Liver (tissue), 9 donors: ENCODE measurements around the gene CYTH2. TPM values are rescaled to one million over a fixed set of nuclear protein-coding genes. Genes with fewer than 3 reads are reported as not detected.

Experiments used
- DNase-seq: peaks from one replicate; pipeline ENCODE4 v3.0.0-alpha.2; 2017; ENCODE audit warnings: low spot score
- H3K27ac ChIP-seq, 2 donors: one replicate each; pipeline ENCODE4 v1.7.0; 2013; ENCODE audit warnings: inconsistent platforms in 2 of 2, low read length in 2 of 2, control low read depth in 1 of 2, low read depth in 1 of 2, mild to moderate bottlenecking in 1 of 2
- H3K27me3 ChIP-seq, 4 donors: one replicate each; pipeline versions ENCODE4 v1.6.1 to v1.7.0; 2013; ENCODE audit warnings: low read length in 3 of 4, inconsistent platforms in 1 of 4, mild to moderate bottlenecking in 1 of 4, moderate library complexity in 1 of 4; ENCODE audit not compliant: control insufficient read depth in 4 of 4, insufficient read depth in 4 of 4
- H3K36me3 ChIP-seq, 4 donors: one replicate each; pipeline versions ENCODE4 v1.6.1 to v1.7.0; 2013; ENCODE audit warnings: low read length in 3 of 4, mild to moderate bottlenecking in 3 of 4, low read depth in 1 of 4, moderate library complexity in 1 of 4; ENCODE audit not compliant: control insufficient read depth in 4 of 4, insufficient read depth in 3 of 4
- H3K4me1 ChIP-seq, 4 donors: one replicate each; pipeline versions ENCODE4 v1.6.1 to v1.7.0; 2013; ENCODE audit warnings: low read length in 3 of 4, mild to moderate bottlenecking in 3 of 4, moderate library complexity in 1 of 4; ENCODE audit not compliant: control insufficient read depth in 4 of 4, insufficient read depth in 4 of 4
- H3K4me3 ChIP-seq, 3 donors: one replicate each; pipeline versions ENCODE4 v1.6.1 to v1.7.0; 2013; ENCODE audit warnings: low read length in 3 of 3, control low read depth in 1 of 3, low read depth in 1 of 3, mild to moderate bottlenecking in 1 of 3
- H3K9ac ChIP-seq, 2 donors: one replicate each; pipeline ENCODE4 v1.7.0; 2013; ENCODE audit warnings: low read length in 2 of 2, mild to moderate bottlenecking in 2 of 2, moderate library complexity in 2 of 2, control low read depth in 1 of 2, low read depth in 1 of 2
- H3K9me3 ChIP-seq, 4 donors: one replicate each; pipeline versions ENCODE4 v1.6.1 to v1.7.0; 2013; ENCODE audit warnings: low read length in 3 of 4; ENCODE audit not compliant: control insufficient read depth in 4 of 4
- ATF3 ChIP-seq: IDR thresholded peaks from 2 replicates; pipeline ENCODE4 v1.6.1; 2016; ENCODE audit warnings: antibody characterized with exemption
- EGR1 ChIP-seq, 2 donors: IDR thresholded peaks; 2 replicates each; pipeline ENCODE4 v1.6.1; 2016 to 2018; ENCODE audit warnings: antibody characterized with exemption in 2 of 2, low read depth in 2 of 2
- FOXA2 ChIP-seq: IDR thresholded peaks from 2 replicates; pipeline ENCODE4 v1.6.1; 2016; ENCODE audit warnings: antibody characterized with exemption
- GABPA ChIP-seq, 2 donors: IDR thresholded peaks in 1 of 2; conservative IDR thresholded peaks in 1 of 2; 2 replicates each; pipeline ENCODE4 v1.6.1; 2016; ENCODE audit warnings: antibody characterized with exemption in 2 of 2, mild to moderate bottlenecking in 1 of 2, moderate library complexity in 1 of 2
- HNF4G ChIP-seq: IDR thresholded peaks from 2 replicates; pipeline ENCODE4 v1.6.1; 2016; ENCODE audit warnings: antibody characterized with exemption
- RXRA ChIP-seq, 2 donors: IDR thresholded peaks; 2 replicates each; pipeline ENCODE4 v1.6.1; 2017 to 2018; ENCODE audit warnings: antibody characterized with exemption in 2 of 2, mild to moderate bottlenecking in 1 of 2
- SP1 ChIP-seq: IDR thresholded peaks from 2 replicates; pipeline ENCODE4 v1.6.1; 2018; ENCODE audit warnings: antibody characterized with exemption, mild to moderate bottlenecking
- YY1 ChIP-seq: IDR thresholded peaks from 2 replicates; pipeline ENCODE4 v1.6.1; 2016; ENCODE audit warnings: antibody characterized with exemption, mild to moderate bottlenecking
- WGBS: extraction: QIAGEN DNeasy Blood & Tissue Kit; methylation state at CpG from one replicate; pipeline ENCODE4 v1.1.7; 2013; 5-methylcytosine and 5-hydroxymethylcytosine counted together
- polyA plus RNA-seq, 2 donors: library from polyadenylated mRNA; stranded (reverse) in 1 of 2; unstranded in 1 of 2; fragments of 200-250 nt in 1 of 2; fragments of >200 nt in 1 of 2; fragmentation: Nextera tagmentation in 1 of 2; extraction: Ambion mirVana in 1 of 2; gene quantifications; one replicate each; pipeline versions ENCODE4 v1.2.1 to v1.2.3, GENCODE V29; 2013 to 2015
- total RNA-seq, 2 donors: library from RNA; depleted of rRNA; stranded (reverse); fragments of >200 nt; gene quantifications; one replicate each; pipeline ENCODE4 v1.2.3, GENCODE V29; 2014
- TF ChIP-seq, protein P1 (sequence below): IDR thresholded peaks from 2 replicates; pipeline ENCODE4 v1.6.1; 2016; ENCODE audit warnings: antibody characterized with exemption, mild to moderate bottlenecking
- TF ChIP-seq, protein P2 (sequence below): IDR thresholded peaks from 2 replicates; pipeline ENCODE4 v1.6.1; 2016; ENCODE audit warnings: antibody characterized with exemption
- donor health status: healthy.
- donor health status: healthy.
- donor health status: healthy.
- donor health status: healthy.
- donor health status: healthy.

CYTH2 gene
- total and polyA plus RNA-seq, 4 donors = 13.0 to 16.9 (median 13.2) TPM

GRCh38 chr19:48452289-48453190 lies 16.6 kb upstream of the CYTH2 start:
- WGBS = 92% methylated on average over 33 of the region's 33 CpGs
- Histone ChIP-seq H3K36me3 (peaks cover 23 to 73% (median 33%) of the 10 kb centered on the region in 4 donors), H3K9me3 (no peaks in the 10 kb centered on the region), H3K9ac (no peak overlapping the region), H3K27me3 (no peaks in the 10 kb centered on the region), H3K4me3 (no peak overlapping the region), H3K4me1 (peaks cover 0 to 6% (median 5%) of the 10 kb centered on the region in 4 donors), H3K27ac (no peak overlapping the region)
- no peak for DNase-seq
- TF ChIP-seq EGR1 (IDR thresholded peaks at IDR 0.05; ENCODE audit: low read depth in 2 of 2) (no peak), ATF3 (no peak), HNF4G (no peak), FOXA2 (no peak), YY1 (no peak), SP1 (no peak), RXRA (IDR thresholded peaks at IDR 0.05) (no peak), GABPA (IDR thresholded peaks at IDR 0.05 in 1 of 2, conservative IDR thresholded peaks at IDR 0.05 in 1 of 2) (no peak)
- TF ChIP-seq, protein P1, sequence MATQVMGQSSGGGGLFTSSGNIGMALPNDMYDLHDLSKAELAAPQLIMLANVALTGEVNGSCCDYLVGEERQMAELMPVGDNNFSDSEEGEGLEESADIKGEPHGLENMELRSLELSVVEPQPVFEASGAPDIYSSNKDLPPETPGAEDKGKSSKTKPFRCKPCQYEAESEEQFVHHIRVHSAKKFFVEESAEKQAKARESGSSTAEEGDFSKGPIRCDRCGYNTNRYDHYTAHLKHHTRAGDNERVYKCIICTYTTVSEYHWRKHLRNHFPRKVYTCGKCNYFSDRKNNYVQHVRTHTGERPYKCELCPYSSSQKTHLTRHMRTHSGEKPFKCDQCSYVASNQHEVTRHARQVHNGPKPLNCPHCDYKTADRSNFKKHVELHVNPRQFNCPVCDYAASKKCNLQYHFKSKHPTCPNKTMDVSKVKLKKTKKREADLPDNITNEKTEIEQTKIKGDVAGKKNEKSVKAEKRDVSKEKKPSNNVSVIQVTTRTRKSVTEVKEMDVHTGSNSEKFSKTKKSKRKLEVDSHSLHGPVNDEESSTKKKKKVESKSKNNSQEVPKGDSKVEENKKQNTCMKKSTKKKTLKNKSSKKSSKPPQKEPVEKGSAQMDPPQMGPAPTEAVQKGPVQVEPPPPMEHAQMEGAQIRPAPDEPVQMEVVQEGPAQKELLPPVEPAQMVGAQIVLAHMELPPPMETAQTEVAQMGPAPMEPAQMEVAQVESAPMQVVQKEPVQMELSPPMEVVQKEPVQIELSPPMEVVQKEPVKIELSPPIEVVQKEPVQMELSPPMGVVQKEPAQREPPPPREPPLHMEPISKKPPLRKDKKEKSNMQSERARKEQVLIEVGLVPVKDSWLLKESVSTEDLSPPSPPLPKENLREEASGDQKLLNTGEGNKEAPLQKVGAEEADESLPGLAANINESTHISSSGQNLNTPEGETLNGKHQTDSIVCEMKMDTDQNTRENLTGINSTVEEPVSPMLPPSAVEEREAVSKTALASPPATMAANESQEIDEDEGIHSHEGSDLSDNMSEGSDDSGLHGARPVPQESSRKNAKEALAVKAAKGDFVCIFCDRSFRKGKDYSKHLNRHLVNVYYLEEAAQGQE = no peak
- TF ChIP-seq, protein P2, sequence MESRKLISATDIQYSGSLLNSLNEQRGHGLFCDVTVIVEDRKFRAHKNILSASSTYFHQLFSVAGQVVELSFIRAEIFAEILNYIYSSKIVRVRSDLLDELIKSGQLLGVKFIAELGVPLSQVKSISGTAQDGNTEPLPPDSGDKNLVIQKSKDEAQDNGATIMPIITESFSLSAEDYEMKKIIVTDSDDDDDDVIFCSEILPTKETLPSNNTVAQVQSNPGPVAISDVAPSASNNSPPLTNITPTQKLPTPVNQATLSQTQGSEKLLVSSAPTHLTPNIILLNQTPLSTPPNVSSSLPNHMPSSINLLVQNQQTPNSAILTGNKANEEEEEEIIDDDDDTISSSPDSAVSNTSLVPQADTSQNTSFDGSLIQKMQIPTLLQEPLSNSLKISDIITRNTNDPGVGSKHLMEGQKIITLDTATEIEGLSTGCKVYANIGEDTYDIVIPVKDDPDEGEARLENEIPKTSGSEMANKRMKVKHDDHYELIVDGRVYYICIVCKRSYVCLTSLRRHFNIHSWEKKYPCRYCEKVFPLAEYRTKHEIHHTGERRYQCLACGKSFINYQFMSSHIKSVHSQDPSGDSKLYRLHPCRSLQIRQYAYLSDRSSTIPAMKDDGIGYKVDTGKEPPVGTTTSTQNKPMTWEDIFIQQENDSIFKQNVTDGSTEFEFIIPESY = no peak

GRCh38 chr19:48454150-48454730 lies 14.9 kb upstream of the CYTH2 start:
- no peak overlapping the region for H3K27ac ChIP-seq

More at GRCh38 chr19:48454150-48454730, 14.9 kb upstream of the CYTH2 start:
- WGBS = 96% methylated on average over 22 of the region's 22 CpGs
- no peak overlapping the region for H3K9ac ChIP-seq
- H3K36me3 ChIP-seq = peaks cover 19 to 61% (median 29%) of the 10 kb centered on the region in 4 donors
- no peaks in the 10 kb centered on the region for H3K27me3 ChIP-seq
- no peak overlapping the region for H3K4me3 ChIP-seq
- TF ChIP-seq YY1 = no peak
- no peaks in the 10 kb centered on the region for H3K9me3 ChIP-seq
- no peak for DNase-seq
- peaks cover 0 to 6% (median 5%) of the 10 kb centered on the region in 4 donors for H3K4me1 ChIP-seq
